Skeletal muscle tissue (tissue), 4 donors: Measurements from ENCODE around the gene CDC42EP2. TPM values are rescaled to one million over a fixed set of nuclear protein-coding genes. Genes with fewer than 3 reads are reported as not detected.

Experiments
- H3K27ac ChIP-seq: one replicate; pipeline ENCODE4 v1.7.0; 2013; ENCODE audit warnings: mild to moderate bottlenecking, low read depth, low read length, inconsistent platforms
- H3K27me3 ChIP-seq, 3 donors: one replicate each; pipeline ENCODE4 v1.7.0; 2013; ENCODE audit warnings: low read length in 3 of 3; ENCODE audit not compliant: control insufficient read depth in 3 of 3, insufficient read depth in 3 of 3
- H3K36me3 ChIP-seq, 3 donors: one replicate each; pipeline ENCODE4 v1.7.0; 2013; ENCODE audit warnings: low read length in 3 of 3; ENCODE audit not compliant: control insufficient read depth in 3 of 3, insufficient read depth in 3 of 3
- H3K4me1 ChIP-seq, 3 donors: one replicate each; pipeline ENCODE4 v1.7.0; 2013; ENCODE audit warnings: low read length in 3 of 3, mild to moderate bottlenecking in 3 of 3; ENCODE audit not compliant: control insufficient read depth in 3 of 3, insufficient read depth in 3 of 3
- H3K4me3 ChIP-seq, 3 donors: one replicate each; pipeline ENCODE4 v1.7.0; 2013; ENCODE audit warnings: low read length in 3 of 3
- H3K9ac ChIP-seq, 3 donors: one replicate each; pipeline ENCODE4 v1.7.0; 2013; ENCODE audit warnings: low read length in 3 of 3, mild to moderate bottlenecking in 3 of 3, moderate library complexity in 2 of 3, low read depth in 1 of 3
- H3K9me3 ChIP-seq, 3 donors: one replicate each; pipeline ENCODE4 v1.7.0; 2013; ENCODE audit warnings: low read length in 3 of 3; ENCODE audit not compliant: control insufficient read depth in 3 of 3
- total RNA-seq: library from RNA; depleted of rRNA; stranded (reverse); fragments of >200 nt; gene quantifications from one replicate; pipeline ENCODE4 v1.2.3, GENCODE V29; 2014
- donor health status: Osteomylitis.

Gene CDC42EP2
- total RNA-seq, 1 donor from 2014 or later = 19.3 TPM

DNA sequence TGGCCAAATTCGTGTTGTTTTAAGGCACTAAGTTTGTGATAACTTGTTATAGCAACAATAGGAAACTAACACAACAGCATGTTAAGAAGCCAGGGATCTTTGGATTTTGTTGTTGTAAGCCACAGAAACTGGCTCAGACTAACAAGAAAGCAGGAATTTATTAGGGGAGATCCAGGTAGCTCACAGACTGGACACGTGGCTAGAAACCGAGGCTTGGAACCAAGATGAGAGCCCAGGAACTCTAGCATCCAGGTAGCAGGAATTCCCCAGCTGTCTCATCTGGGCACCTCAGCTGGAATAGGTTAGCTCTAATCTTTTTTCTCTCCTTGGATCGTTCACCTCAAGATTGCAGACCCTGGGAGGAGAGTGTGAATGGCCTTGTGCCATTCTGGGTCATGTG lies 28.0 kb upstream of the CDC42EP2 start:
- Histone ChIP-seq H3K9me3 (no peaks in the 10 kb centered on the region), H3K36me3 (peaks cover 6 to 21% (median 20%) of the 10 kb centered on the region in 3 donors), H3K27ac (no peak overlapping the region), H3K9ac (no peak overlapping the region), H3K27me3 (no peaks in the 10 kb centered on the region), H3K4me3 (no peak overlapping the region), H3K4me1 (peaks cover 15 to 16% (median 16%) of the 10 kb centered on the region in 3 donors)

DNA sequence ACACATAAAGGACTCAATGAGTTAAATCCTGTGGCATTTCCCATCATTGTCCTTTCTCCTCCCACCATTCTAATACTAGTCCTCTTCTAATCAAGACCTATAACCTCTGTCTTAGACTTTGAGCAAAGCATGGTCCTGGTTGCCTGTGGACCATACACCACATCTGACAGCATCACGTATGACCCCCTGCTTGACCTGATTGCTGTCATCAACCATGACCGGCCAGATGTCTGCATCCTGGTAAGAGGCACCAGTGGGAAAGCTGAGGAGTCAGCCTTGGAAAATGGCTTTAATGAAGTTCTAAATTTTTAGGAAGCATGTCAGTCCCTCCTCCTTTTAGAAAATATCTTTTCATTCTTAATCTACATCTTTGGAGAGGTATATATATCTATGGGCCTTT lies 27.1 kb upstream of the CDC42EP2 start:
- peaks cover 0 to 11% (median 11%) of the 10 kb centered on the region in 3 donors for H3K36me3 ChIP-seq

DNA sequence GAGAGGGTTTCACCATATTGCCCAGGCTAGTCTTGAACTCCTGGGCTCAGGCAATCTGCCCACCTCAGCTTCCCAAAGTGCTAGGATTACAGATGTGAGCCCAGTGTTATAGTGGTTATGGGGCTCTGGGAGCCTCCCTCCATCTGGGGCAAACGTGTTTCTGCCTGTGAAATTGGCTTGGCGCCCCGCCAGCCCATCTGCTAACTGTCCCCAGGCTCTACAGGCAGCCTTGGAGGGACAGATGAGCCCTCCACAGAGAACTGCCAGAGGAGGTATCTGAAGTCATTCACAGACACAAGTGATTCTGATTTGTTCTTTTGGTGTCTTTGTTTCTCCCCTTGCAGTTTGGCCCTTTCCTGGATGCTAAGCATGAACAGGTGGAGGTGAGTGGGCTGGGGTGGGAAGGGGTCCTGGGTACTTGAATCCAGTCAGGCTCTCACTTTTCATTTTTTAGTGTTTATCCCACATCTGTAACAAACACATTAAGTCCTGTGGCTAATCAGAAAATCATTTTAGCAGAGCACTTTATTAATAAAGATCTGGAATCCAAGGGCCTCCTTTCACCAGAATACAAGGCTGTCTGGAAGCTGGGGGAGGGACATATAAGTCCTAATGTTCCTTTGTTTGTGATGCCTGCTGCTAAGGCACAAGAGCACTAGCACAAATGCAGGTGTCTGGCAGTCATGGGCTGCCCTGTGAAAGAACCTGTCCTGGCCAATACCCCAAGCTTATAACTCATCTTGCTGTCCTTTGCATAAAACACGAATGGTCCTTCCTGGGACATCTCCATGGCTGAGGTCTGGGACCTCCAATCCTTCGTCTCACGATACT lies 25.7 kb upstream of the CDC42EP2 start:
- Histone ChIP-seq H3K4me1 (peaks cover 24 to 35% (median 31%) of the 10 kb centered on the region in 3 donors), H3K27ac (no peak overlapping the region), H3K9me3 (no peaks in the 10 kb centered on the region), H3K4me3 (no peak overlapping the region), H3K9ac (no peak overlapping the region), H3K27me3 (no peaks in the 10 kb centered on the region), H3K36me3 (peaks cover 0 to 15% (median 11%) of the 10 kb centered on the region in 3 donors)

More for the DNA sequence above, 27.1 kb upstream of the CDC42EP2 start:
- no peaks in the 10 kb centered on the region for H3K9me3 ChIP-seq
- no peaks in the 10 kb centered on the region for H3K27me3 ChIP-seq
- H3K4me3 ChIP-seq = no peak overlapping the region
- peaks cover 23 to 25% (median 24%) of the 10 kb centered on the region in 3 donors for H3K4me1 ChIP-seq
- no peak overlapping the region for H3K9ac ChIP-seq
- no peak overlapping the region for H3K27ac ChIP-seq

DNA sequence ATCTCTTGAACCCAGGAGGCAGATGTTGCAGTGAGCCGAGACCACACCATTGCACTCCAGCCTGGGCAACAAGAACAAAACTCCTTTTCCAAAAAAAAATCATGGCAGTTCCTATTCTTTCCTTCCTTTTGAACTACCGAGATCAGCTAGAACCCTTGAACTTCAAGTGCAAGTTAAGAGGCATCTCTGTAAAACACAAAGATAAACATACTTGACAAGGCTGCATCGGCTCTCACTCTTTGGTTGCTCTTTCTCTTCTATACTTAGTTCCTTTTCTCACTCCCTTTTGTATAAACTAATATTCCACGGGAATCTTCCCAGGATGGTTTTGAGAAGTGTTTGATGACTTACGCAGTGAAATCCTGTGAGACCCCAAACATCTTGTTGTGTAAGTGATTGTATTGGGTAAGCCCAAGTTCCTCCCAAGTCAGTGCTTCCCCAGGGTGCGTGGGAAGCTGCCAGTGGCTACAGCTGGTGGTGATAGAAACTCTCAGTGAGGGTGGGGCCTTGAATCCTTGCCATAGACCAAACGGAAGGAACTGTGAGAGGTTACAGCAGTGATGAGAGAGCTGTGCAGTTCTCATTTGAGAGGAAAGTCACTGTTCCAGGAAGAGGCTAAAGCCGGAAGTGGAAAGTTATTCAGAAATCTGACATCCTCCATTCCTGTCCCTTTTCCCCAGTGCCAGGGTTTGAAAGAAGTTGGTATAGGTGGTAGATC lies 24.1 kb upstream of the CDC42EP2 start:
- Histone ChIP-seq H3K9me3 (no peaks in the 10 kb centered on the region), H3K36me3 (peaks cover 7 to 30% (median 21%) of the 10 kb centered on the region in 3 donors), H3K27me3 (no peaks in the 10 kb centered on the region), H3K4me3 (peak overlapping the region in 1 of 3 donors; percentile 24), H3K9ac (peak overlapping the region in 2 of 3 donors; percentile 1 to 16), H3K27ac (peak overlapping the region; percentile 77), H3K4me1 (peaks cover 24 to 36% (median 35%) of the 10 kb centered on the region in 3 donors)

DNA sequence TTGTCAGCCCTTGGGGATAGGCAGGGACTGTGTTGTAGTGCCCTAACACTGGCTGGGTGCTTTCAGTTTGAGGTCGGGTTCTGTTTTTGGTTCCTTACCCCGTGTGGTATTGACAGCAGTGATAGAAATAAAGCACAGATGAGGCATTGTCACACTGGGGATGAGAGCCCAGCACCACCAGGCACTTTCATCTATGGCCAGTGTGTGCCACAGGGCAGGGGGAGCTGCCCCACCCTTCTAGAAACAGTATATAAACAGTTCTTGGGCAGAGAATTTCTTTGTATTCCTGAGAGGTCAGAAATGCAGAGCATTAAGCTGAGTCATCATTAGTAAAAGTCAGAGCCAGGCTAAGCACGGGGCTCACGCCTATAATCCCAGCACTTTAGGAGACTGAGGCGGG lies 23.1 kb upstream of the CDC42EP2 start:
- Histone ChIP-seq H3K9me3 (no peaks in the 10 kb centered on the region), H3K9ac (peak overlapping the region in 1 of 3 donors; percentile 71), H3K27me3 (no peaks in the 10 kb centered on the region), H3K36me3 (peaks cover 8 to 31% (median 27%) of the 10 kb centered on the region in 3 donors), H3K4me3 (peak overlapping the region in 2 of 3 donors; percentile 17 to 54), H3K27ac (peak overlapping the region; percentile 77), H3K4me1 (peaks cover 24 to 36% (median 35%) of the 10 kb centered on the region in 3 donors)

DNA sequence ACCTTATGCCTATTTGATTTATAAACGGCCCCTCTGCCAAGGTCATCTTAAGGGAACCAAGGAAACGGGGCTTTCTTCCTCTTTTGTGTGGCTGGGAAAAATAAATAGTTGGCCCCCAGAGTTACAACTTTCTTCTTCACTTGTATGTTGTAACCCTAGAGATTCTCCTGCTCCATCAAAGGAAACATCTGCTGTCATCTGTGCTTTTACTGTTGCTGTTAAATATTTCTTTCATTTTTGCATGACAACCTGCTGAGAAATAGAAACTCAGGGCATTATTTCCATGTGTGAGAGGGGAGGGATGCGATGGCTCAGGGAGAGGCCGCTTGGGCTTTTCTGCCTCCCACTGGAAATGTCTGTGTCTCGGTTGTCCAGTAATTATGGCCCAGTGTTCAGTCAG lies 21.8 kb upstream of the CDC42EP2 start:
- Histone ChIP-seq H3K36me3 (peaks cover 8 to 27% (median 22%) of the 10 kb centered on the region in 3 donors), H3K9ac (no peak overlapping the region), H3K4me1 (peaks cover 32 to 46% (median 45%) of the 10 kb centered on the region in 3 donors), H3K27me3 (no peaks in the 10 kb centered on the region), H3K27ac (peak overlapping the region; percentile 77), H3K4me3 (no peak overlapping the region), H3K9me3 (no peaks in the 10 kb centered on the region)

DNA sequence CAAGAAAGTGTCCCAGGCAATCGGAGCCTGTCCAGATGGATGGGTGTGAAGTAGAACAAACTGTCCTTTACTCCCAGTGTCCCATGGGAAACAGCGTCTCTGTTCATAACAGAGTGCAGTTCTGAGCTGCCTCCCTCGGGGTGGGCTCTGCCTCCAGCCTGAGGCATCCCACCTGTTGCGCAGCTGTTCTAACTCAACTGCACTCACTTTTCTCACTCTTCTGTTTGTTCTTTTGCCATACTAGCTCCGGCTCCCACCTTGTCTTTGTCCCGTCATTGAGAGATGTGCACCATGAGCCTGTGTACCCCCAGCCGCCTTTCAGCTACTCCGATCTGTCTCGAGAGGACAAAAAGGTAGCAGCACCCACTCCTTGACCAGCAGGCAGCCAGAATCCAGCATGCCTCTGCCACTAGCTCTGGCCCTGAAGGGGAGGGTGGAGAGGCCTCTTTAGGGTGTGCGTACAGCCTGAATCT lies 20.7 kb upstream of the CDC42EP2 start:
- H3K36me3 ChIP-seq = peaks cover 8 to 27% (median 22%) of the 10 kb centered on the region in 3 donors
- no peak overlapping the region for H3K4me3 ChIP-seq
- peaks cover 42 to 57% (median 56%) of the 10 kb centered on the region in 3 donors for H3K4me1 ChIP-seq

DNA sequence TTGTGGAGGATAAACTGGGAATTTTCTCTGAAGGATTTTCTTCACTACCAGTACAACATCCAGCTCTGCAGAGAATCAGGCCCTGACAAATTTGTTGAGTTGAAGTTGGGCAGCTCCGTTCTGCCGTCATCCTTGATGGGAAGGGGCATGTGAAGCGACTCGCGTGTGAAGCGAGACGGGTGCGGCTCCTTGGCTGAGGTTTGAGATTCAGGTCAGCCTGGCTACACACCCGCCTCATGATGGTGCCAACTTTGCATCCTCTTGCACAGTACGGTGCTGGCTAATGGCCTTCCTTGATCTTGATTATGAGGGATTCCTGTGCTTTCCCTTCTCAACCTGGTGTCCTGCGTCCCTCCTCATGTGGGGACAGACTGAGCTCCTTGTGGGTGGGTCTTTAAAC lies 19.7 kb upstream of the CDC42EP2 start:
- Histone ChIP-seq H3K4me3 (no peak overlapping the region), H3K27me3 (no peaks in the 10 kb centered on the region), H3K27ac (no peak overlapping the region), H3K9ac (no peak overlapping the region), H3K9me3 (no peaks in the 10 kb centered on the region), H3K4me1 (peaks cover 48 to 62% (median 60%) of the 10 kb centered on the region in 3 donors), H3K36me3 (peaks cover 8 to 27% (median 22%) of the 10 kb centered on the region in 3 donors)

More for the DNA sequence above, 20.7 kb upstream of the CDC42EP2 start:
- H3K9me3 ChIP-seq = no peaks in the 10 kb centered on the region
- H3K27me3 ChIP-seq = no peaks in the 10 kb centered on the region
- no peak overlapping the region for H3K27ac ChIP-seq
- no peak overlapping the region for H3K9ac ChIP-seq

DNA sequence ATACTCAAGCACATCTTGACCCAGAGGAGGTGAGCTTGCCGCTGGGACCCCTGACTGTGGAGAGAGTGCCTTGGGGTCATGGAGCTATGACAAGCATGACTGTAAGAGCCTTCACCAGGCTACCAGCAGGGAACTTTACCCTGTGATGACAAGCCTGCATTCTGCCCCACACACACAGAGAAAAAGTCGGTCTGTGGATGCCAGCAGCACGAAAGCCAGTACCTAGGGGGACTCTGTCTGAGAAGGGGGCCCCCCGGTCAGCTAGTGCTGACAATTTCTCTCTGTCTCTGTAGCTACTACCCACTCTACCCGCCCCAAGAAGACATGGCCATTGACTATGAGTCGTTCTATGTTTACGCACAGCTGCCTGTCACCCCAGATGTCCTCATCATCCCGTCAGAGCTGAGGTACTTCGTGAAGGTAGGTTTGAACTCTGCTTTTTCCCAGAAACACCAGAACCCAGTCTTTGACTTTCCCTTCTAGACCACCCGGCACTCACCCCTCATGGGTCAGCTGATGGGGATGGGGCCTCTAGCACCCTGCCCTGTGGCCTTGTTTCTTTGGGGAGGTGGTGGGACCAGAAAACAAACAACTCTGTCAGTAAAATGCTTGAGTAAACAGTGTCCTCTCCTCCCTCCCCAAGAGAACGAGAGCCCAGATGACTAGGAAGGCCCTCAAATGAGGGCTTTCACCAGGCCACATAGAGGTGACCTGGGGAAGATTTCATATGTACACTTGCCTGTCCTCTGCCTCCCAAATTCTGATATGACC lies 18.9 kb upstream of the CDC42EP2 start:
- Histone ChIP-seq H3K4me3 (no peak overlapping the region), H3K4me1 (peaks cover 41 to 55% (median 55%) of the 10 kb centered on the region in 3 donors), H3K36me3 (peaks cover 8 to 27% (median 22%) of the 10 kb centered on the region in 3 donors), H3K9ac (no peak overlapping the region), H3K27me3 (no peaks in the 10 kb centered on the region), H3K9me3 (no peaks in the 10 kb centered on the region), H3K27ac (no peak overlapping the region)
